ENCODE measurements around the gene PCYT1B. TPM values are rescaled to one million over a fixed set of nuclear protein-coding genes. Genes with fewer than 3 reads are reported as not detected.
"Not testable (repeated sequence)": the region's sequence is repeated elsewhere in the genome, so short reads cannot be mapped to it uniquely, and the experiment has no call there.

Gene PCYT1B
- total RNA-seq, 2 experiments from 2014 or later, result not detected

DNA sequence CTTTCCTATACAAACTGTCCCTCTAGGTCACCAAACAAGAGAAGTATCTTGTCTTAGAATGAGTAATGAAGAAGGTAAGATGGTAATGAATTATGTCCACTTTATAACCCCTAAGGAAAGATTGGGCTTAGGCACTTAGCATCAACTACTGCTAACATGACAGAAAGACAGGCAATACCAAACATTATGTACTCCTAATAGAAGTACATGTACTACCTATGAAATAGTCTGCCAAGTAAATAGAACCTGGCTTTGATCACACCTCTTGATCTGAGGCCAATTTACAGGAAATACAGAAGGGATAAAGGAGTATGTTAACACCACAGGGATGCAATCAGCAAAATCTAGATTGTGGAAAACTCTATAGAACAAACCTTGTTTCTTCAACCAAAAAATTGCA lies 14.1 kb upstream of the PCYT1B start:
- peaks cover 7% of the 10 kb centered on the region for H3K27me3 Mint-ChIP-seq
- no peaks in the 10 kb centered on the region for H3K36me3 Mint-ChIP-seq (ENCODE audit: low read depth)
- no peak overlapping the region for H3K27ac Mint-ChIP-seq
- H3K9me3 Mint-ChIP-seq, result no peaks in the 10 kb centered on the region
- POLR2A ChIA-PET, result no interaction called here
- no peak for DNase-seq
- H3K4me3 Mint-ChIP-seq, result no peak overlapping the region
- CTCF ChIA-PET, result no interaction called here
- no peaks in the 10 kb centered on the region for H3K4me1 Mint-ChIP-seq

DNA sequence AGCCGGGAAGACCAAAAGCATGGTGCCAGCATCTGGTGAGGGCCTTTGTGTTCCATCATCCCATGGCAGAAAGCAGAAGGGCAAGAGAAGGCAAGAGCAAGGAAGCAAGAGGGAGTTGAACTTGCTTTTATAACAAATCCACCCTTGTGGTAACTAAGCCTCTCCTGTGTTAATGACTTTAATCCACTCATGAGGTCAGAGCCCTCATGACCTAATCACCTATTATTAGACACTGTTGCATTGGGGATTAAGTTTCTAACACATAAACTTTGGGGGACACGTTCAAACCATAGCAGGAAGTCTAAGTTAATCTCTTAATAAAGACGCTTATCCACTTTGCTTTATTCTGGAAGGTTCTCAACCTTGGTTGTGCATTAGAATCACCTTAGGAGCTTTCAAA lies 12.5 kb upstream of the PCYT1B start:
- Mint-ChIP-seq H3K36me3 (ENCODE audit: low read depth) (no peaks in the 10 kb centered on the region), H3K4me1 (no peaks in the 10 kb centered on the region), H3K9me3 (no peaks in the 10 kb centered on the region), H3K27me3 (peaks cover 7% of the 10 kb centered on the region), H3K27ac (no peak overlapping the region), H3K4me3 (no peak overlapping the region)
- POLR2A ChIA-PET, result no interaction called here
- no peak for DNase-seq
- CTCF ChIA-PET, result no interaction called here

DNA sequence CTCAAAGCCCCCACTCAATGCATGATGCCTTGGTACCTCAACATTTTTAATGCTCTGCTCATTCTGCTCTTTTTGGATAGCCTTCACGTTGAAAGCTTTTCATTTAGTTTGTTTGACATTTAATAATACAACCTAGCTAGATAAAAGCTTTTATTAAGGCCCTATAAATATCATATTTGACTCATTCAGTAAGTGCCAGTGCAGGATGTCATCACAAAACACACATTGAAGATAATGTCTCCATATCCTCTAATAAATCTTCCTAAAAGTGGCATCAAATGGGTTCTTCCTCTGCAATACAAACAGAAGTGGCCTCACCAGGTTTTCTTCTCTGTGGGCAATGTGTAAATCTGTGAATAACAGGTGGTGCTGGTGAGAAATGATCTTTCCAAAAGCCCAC lies 12.0 kb upstream of the PCYT1B start:
- Mint-ChIP-seq H3K9me3 (no peaks in the 10 kb centered on the region), H3K27me3 (peaks cover 7% of the 10 kb centered on the region), H3K36me3 (ENCODE audit: low read depth) (no peaks in the 10 kb centered on the region), H3K27ac (no peak overlapping the region), H3K4me1 (no peaks in the 10 kb centered on the region), H3K4me3 (no peak overlapping the region)
- CTCF ChIA-PET, result no interaction called here
- DNase-seq, result no peak
- POLR2A ChIA-PET, result no interaction called here

DNA sequence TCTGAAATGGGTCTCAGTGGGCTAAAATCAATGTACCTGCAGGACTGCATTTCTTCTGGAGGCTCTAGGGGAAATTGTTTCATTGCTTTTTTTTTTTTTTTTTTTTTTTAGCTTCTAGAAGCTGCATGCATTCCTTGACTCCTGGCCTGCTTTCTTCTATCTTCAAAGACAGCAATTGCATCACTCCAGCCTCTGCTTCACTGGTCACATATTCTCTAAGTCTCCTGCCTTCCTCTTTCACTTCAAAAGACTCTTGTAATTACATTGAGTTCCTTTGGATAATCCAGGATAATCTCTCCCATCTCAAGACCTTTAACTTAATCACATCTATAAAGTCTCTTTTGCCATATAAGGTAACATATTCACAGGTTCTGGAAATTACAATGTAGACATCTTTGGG lies 11.3 kb upstream of the PCYT1B start:
- H3K4me1 Mint-ChIP-seq, result no peaks in the 10 kb centered on the region
- CTCF ChIA-PET, result interaction anchor here (1.1 kb wide), 1 partner anchor 17 kb away, joined by 3 read pairs; no protein-coding TSS in a partner anchor
- H3K4me3 Mint-ChIP-seq, result no peak overlapping the region
- peaks cover 7% of the 10 kb centered on the region for H3K27me3 Mint-ChIP-seq
- DNase-seq, result no peak
- H3K27ac Mint-ChIP-seq, result no peak overlapping the region
- POLR2A ChIA-PET, result no interaction called here
- no peaks in the 10 kb centered on the region for H3K36me3 Mint-ChIP-seq (ENCODE audit: low read depth)
- H3K9me3 Mint-ChIP-seq, result no peaks in the 10 kb centered on the region

DNA sequence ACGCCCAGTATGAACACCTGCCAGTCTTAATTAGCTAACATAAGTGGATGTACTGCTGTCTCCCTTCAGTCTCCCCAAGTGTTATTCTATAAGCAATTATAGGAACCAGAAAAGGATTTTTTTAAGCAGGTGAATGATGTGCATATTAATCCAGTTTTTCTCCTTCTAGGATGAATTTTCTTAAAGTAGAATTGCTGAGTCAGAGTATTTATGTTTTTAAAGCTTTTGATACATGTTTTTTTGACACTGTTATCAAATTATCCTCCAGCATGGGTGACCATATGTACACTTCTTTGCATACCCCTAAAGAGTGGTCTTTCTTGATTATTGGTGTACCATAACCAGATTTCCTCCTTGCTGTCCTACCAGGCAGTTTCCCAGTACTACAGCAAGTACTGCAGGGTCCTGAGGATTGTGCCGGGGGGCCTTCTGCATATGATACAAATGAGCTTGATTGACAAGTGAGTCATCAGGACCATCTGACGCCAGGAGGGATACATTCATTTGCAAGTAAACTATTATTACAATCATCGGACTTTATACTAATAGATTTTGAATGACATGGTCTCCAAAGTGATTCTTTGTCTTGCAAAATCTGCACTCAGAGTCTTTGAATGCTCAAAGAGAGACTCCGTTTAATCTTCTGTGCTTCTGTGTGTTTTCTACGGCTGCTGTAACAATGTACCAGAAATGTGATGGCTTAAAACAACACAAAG lies 10.7 kb upstream of the PCYT1B start:
- Mint-ChIP-seq H3K27ac (no peak overlapping the region), H3K27me3 (peaks cover 7% of the 10 kb centered on the region), H3K9me3 (no peaks in the 10 kb centered on the region), H3K4me1 (no peaks in the 10 kb centered on the region), H3K4me3 (no peak overlapping the region), H3K36me3 (ENCODE audit: low read depth) (no peaks in the 10 kb centered on the region)
- ChIA-PET POLR2A (no interaction called here), CTCF (interaction anchor here (1.1 kb wide), 1 partner anchor 18 kb away, joined by 3 read pairs; no protein-coding TSS in a partner anchor)
- DNase-seq, result no peak

DNA sequence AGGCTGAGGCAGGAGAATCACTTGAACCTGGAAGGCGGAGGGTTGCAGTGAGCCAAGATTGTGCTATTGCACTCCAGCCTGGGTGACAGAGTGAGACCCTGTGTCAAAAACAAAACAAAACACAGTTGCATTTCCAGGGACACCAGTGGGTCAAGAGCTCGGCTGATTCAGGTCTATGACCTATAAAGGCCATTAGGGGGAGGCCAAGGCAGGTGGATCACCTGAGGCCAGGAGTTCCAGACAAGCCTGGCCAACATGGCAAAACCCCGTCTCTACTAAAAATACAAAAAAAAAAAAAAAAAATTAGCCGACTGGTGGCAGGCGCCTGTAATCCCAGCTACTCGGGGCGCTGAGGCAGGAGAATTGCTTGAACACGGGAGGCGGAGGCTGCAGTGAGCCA lies 8.5 kb upstream of the PCYT1B start:
- POLR2A ChIA-PET; H3K9me3 Mint-ChIP-seq; H3K4me3 Mint-ChIP-seq; H3K36me3 Mint-ChIP-seq (ENCODE audit: low read depth); H3K4me1 Mint-ChIP-seq; CTCF ChIA-PET; H3K27ac Mint-ChIP-seq; DNase-seq; H3K27me3 Mint-ChIP-seq: not testable (repeated sequence)

DNA sequence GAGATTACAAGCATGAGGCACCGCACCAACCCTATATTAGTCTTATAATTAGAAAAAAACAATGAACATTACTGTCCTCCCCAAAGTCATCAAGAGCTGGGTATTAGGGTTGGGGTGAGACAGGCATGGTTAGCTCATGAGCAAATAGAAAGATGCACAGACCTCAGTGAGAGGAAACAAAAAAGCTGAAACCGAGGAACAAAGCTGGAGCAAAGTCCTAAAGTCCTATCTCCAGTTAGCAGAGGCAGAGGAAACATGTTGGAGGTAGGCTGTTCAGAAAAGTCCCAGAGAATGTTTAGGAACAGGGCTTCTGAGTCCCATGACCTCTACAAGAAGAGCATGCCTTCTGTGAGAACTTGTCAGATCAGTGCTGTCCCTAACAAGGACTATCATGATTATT lies 4.6 kb upstream of the PCYT1B start:
- CTCF ChIA-PET, result interaction anchor here (0.7 kb wide), 1 partner anchor 8 kb away, joined by 3 read pairs; no protein-coding TSS in a partner anchor
- DNase-seq, result no peak
- Mint-ChIP-seq H3K27ac (no peak overlapping the region), H3K27me3 (peaks cover 6% of the 10 kb centered on the region), H3K36me3 (ENCODE audit: low read depth) (no peaks in the 10 kb centered on the region), H3K4me1 (peaks cover 9% of the 10 kb centered on the region), H3K4me3 (no peak overlapping the region), H3K9me3 (no peaks in the 10 kb centered on the region)
- POLR2A ChIA-PET, result no interaction called here

DNA sequence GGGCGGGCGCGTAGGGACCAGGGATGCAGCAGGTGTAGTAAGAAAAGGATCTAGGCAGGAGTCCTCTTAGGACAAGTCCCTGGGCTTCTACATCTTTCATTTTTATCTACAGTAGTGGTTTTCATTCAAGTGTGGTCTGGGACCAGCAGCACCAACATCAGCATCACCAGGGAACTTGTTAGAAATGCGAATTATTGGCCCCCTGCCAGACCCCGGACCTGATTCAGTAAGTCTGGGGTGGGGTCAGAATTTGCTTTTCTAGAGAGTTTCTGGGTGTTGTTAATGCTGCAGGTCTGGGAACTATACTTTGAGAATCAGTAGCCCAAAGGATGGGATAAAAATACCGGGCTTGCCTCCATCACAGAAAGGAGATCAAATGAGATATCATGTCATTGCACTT lies 1.3 kb upstream of the PCYT1B start:
- Mint-ChIP-seq H3K27ac (no peak overlapping the region), H3K36me3 (ENCODE audit: low read depth) (no peaks in the 10 kb centered on the region), H3K27me3 (peaks cover 10% of the 10 kb centered on the region), H3K4me3 (no peak overlapping the region), H3K9me3 (no peaks in the 10 kb centered on the region), H3K4me1 (peaks cover 16% of the 10 kb centered on the region)
- no peak for DNase-seq
- ChIA-PET POLR2A (no interaction called here), CTCF (interaction anchor here (0.7 kb wide), 1 partner anchor 114 kb away, joined by 3 read pairs; no protein-coding TSS in a partner anchor)

DNA sequence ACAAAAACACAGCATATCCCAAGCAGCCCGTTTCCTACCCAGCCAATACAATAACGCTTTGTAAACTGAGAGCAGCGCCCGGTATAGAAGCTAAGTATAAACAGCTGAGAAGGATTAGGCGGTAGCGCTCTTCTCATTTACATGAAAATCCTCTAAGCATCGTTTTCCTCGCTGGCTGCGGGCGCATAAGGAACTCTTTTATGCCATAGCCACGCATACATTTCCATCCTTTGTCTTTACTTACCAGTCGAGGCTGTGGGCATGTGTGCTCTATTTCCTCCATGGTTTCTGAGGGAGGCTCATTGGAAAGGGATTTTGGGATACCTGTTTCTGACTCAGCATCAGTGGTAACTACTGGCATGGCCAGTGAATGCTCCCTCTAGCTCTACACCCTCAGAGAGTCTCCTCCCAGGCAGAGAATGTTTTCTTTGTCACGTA lies 383 bp downstream of the PCYT1B start:
- POLR2A ChIA-PET, result no interaction called here

DNA sequence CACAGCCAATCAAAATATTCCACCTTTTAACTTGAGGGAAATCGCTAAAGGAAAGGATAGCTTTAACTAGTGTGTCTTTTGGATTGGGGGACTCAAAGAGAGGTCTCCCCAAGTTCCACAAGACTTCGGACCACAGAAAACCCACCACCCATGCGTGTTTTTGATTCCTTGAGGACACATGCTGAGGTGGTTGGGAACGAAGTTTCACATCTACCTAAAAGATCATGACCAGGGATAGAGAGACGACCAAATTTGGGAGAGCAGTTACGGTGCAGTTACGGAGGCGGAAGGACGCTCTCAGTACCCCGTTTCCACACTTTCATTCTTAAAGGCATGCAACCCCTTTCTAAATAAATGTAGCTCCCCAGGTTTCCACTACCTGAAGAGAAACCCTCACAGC lies 1.1 kb downstream of the PCYT1B start:
- POLR2A ChIA-PET, result no interaction called here
- peaks cover 16% of the 10 kb centered on the region for H3K4me1 Mint-ChIP-seq
- H3K36me3 Mint-ChIP-seq (ENCODE audit: low read depth), result no peaks in the 10 kb centered on the region
- H3K4me3 Mint-ChIP-seq, result peak overlapping the region; percentile 36
- H3K27me3 Mint-ChIP-seq, result peaks cover 10% of the 10 kb centered on the region
- CTCF ChIA-PET, result no interaction called here
- no peak for DNase-seq
- no peaks in the 10 kb centered on the region for H3K9me3 Mint-ChIP-seq
- H3K27ac Mint-ChIP-seq, result no peak overlapping the region

More for the DNA sequence above, 383 bp downstream of the PCYT1B start:
- peak; percentile 5 for DNase-seq
- Mint-ChIP-seq H3K27ac (peak overlapping the region; percentile 60), H3K4me1 (peaks cover 16% of the 10 kb centered on the region), H3K36me3 (ENCODE audit: low read depth) (no peaks in the 10 kb centered on the region), H3K4me3 (peak overlapping the region; percentile 67), H3K27me3 (peaks cover 10% of the 10 kb centered on the region), H3K9me3 (no peaks in the 10 kb centered on the region)
- CTCF ChIA-PET, result no interaction called here

DNA sequence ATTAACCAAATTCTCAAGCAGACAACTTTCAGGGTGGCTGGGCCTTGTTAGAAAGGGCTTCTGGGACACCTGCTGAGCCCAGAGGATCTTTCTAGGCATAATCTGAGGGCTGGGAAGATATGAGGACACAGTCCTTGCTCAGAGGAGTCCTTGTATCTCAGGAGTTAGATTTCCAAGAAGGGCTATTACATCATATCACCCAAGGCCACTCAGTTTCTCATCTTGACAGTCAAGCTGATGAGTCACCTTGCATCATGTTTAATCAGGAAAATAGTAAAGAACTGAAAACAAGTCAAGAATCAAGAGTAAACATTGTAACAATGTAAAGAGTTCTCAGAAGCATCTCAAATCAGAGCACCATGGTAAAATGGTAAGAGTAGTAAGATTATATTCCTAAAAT lies 4.0 kb downstream of the PCYT1B start:
- no peak for DNase-seq
- Mint-ChIP-seq H3K9me3 (no peaks in the 10 kb centered on the region), H3K4me1 (peaks cover 16% of the 10 kb centered on the region), H3K4me3 (no peak overlapping the region), H3K27ac (no peak overlapping the region), H3K27me3 (peaks cover 8% of the 10 kb centered on the region), H3K36me3 (ENCODE audit: low read depth) (no peaks in the 10 kb centered on the region)
- POLR2A ChIA-PET, result no interaction called here
- CTCF ChIA-PET, result interaction anchor here (1.4 kb wide), 1 partner anchor 9 kb away, joined by 3 read pairs; no protein-coding TSS in a partner anchor

DNA sequence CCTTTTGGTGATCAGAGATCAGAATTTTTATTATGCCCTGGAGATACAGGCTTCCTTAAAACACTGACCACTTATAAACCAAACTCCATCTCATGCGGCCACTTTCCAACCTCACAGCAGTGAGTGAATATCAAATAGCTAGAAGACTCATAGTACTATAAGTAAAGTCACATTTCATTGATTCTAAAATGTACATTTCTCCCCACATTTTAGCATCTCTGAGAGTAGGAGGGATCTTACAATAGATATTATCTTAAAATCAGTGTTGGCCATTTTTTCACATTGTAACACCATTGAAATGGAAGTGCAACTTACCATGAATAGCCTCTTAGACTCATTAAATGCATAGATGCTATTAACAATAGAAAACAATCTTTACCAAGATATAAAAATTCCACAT lies 17.4 kb downstream of the PCYT1B start:
- POLR2A ChIA-PET, result no interaction called here
- Mint-ChIP-seq H3K4me3 (no peak overlapping the region), H3K4me1 (no peaks in the 10 kb centered on the region), H3K36me3 (ENCODE audit: low read depth) (no peaks in the 10 kb centered on the region), H3K27ac (no peak overlapping the region), H3K27me3 (peaks cover 10% of the 10 kb centered on the region), H3K9me3 (no peaks in the 10 kb centered on the region)
- CTCF ChIA-PET, result no interaction called here
- no peak for DNase-seq

DNA sequence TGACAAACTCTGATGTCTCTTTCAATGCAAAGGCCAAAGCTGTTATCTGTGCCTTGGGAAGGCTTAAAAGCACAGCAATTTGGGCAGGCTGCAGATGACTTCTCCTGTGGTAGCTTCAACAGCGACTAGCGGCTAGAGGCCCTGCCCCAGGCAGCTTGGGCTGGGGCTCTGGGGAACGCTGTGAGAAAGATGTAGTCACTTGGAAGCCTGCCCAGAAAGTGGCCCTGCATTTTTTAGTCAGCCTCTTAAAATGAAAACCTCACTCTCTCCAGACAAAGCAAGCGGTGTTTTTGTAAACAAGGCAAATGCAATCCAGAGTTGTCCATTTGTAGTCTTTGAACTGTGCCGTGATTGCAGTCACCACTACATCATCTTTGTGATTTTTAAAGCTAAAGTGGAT lies 27.5 kb downstream of the PCYT1B start:
- ChIA-PET POLR2A (no interaction called here), CTCF (no interaction called here)
- Mint-ChIP-seq H3K4me1 (no peaks in the 10 kb centered on the region), H3K27ac (no peak overlapping the region), H3K27me3 (no peaks in the 10 kb centered on the region), H3K9me3 (no peaks in the 10 kb centered on the region), H3K4me3 (no peak overlapping the region), H3K36me3 (ENCODE audit: low read depth) (no peaks in the 10 kb centered on the region)
- no peak for DNase-seq

DNA sequence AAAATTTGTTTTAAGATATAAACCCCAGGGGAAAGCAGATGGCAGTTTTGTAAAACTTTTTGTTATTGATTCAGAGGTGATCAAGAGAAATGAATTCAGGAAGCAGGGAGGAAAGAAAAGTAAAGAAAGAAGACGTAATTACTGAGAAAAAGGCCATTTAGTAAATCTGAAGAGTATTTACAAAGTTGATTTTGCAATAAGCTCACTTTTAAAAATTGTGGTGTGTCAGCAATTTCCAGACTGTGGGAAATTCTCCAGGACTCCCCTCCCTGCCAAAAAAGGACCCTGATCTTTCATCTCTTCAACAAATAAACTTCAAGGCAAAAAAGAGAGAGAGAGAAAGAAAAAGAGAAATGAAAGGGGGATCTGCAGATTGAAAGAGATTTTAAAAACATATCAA lies 36.6 kb downstream of the PCYT1B start:
- ChIA-PET CTCF (interaction anchor here (0.6 kb wide), 1 partner anchor 187 kb away, joined by 4 read pairs; no protein-coding TSS in a partner anchor), POLR2A (no interaction called here)
- Mint-ChIP-seq H3K4me3 (no peak overlapping the region), H3K4me1 (no peaks in the 10 kb centered on the region), H3K36me3 (ENCODE audit: low read depth) (no peaks in the 10 kb centered on the region), H3K9me3 (no peaks in the 10 kb centered on the region), H3K27ac (no peak overlapping the region), H3K27me3 (peaks cover 2% of the 10 kb centered on the region)
- no peak for DNase-seq
